ENCODE data around the gene LRRN4CL. TPM values are rescaled to one million over a fixed set of nuclear protein-coding genes. Genes with fewer than 3 reads are reported as not detected.

Gene LRRN4CL
- total RNA-seq, 1 donor from 2014 or later = not detected

DNA sequence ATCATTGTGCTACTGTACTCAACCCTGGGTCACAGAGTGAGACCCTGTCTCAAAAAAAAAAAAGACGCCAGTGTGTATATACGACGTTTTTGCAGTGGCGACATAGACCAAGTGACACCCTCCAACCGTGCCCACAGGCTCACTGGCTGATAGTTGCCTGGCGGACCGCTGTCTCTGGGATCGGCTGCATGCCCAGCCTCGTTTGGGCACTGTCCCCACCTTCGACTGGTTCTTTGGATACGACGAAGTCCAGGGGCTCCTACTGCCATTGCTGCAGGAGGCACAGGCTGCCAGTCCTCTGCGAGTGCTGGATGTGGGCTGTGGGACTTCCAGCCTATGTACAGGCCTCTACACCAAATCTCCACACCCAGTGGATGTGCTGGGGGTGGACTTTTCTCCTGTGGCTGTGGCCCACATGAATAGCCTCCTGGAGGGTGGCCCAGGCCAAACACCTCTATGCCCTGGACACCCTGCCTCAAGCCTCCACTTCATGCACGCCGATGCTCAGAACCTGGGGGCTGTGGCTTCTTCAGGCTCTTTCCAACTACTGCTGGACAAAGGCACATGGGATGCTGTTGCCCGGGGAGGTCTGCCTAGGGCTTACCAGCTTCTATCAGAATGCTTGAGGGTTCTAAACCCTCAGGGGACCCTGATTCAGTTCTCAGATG is 22.9 kb downstream of the LRRN4CL start:
- TF ChIP-seq CTCF (conservative IDR thresholded peaks at IDR 0.05; ENCODE audit: low read depth, low read length) = no peak
- DNase-seq (ENCODE audit: low read depth) = no peak
- H3K4me3 ChIP-seq (ENCODE audit: low read depth, low read length) = peak overlapping the region; percentile 69

DNA sequence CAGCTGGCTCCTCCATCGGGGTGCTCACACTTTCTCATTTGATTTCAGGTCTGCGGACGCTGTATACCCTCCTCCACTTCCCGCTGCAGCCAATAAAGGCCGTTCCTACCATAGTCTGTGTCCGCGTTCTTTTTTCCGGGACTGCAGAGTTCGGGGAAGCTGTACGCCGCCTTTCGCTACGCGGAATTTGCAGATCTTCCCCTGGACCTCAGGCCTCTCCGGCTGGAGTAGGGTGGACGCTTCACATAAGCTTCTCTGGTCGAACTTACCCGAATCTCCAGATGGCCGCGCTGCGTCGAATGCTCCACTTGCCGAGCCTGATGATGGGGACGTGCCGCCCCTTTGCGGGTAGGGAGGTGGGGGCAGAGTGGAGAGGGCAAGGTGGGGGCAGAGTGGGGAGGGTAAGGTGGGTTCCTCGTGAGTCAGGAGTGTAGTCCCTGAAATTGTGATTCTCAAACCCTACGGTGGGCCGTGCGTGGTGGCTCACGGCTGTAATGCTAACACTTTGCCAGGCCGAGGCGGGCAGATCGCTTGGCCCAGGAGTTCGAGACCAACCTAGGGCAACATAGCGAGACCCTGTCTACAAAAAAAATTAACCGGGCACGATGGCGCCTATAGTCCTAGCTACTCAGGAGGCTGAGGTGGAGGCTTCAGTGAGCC is 23.6 kb downstream of the LRRN4CL start:
- no peak for DNase-seq (ENCODE audit: low read depth)
- TF ChIP-seq CTCF (conservative IDR thresholded peaks at IDR 0.05; ENCODE audit: low read depth, low read length) = no peak

DNA sequence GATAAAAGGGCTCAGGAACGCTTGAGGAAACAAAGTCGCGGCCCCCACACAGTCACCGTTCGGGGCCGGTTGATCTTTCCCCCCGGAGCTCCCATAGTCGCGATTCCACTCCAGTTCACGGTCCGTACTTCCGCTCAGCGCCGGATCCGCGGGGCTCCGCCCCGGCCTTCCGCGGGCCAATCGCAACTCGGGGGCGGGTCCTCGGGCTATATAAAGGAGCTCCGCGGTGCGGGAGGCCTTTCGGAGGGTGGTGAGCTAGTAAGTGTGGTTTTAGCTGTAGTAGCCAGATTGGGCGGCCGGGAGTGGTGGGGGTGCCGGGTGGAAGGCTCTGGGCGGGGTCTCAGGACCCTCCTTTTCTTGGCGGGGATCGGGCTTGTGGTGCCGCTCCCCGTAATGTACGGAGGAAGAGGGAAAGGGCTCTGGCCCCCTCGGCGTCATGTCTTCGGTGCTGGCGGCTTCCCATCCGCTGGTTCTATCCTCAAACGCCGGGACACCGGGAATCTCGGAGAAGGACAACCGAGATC is 24.2 kb downstream of the LRRN4CL start, which contains the start of the genes C11orf98 and CSKMT:
TSS of gene C11orf98 (minus strand) at position 136 of the 524 bp plus-strand sequence. CDS start at position 95, 41 bp downstream.
TSS of gene CSKMT (plus strand) at position 238 of the 524 bp plus-strand sequence. CDS start 568 bp downstream, outside the sequence.
- DNase-seq (ENCODE audit: low read depth) = no peak

More for the DNA sequence above, 23.6 kb downstream of the LRRN4CL start:
- peak overlapping the region; percentile 69 for H3K4me3 ChIP-seq (ENCODE audit: low read depth, low read length)

GRCh38 chr11:62664405-62665074 is 24.8 kb downstream of the LRRN4CL start:
- TF ChIP-seq CTCF (conservative IDR thresholded peaks at IDR 0.05; ENCODE audit: low read depth, low read length) = no peak
- no peak for DNase-seq (ENCODE audit: low read depth)
- H3K4me3 ChIP-seq (ENCODE audit: low read depth, low read length) = peak overlapping the region; percentile 69

More for the DNA sequence above, 24.2 kb downstream of the LRRN4CL start, which contains the start of the genes C11orf98 and CSKMT:
- no peak for TF ChIP-seq CTCF (conservative IDR thresholded peaks at IDR 0.05; ENCODE audit: low read depth, low read length)
- H3K4me3 ChIP-seq (ENCODE audit: low read depth, low read length) = peak within 1 kb of the TSS; percentile 69

- no peak for DNase-seq (ENCODE audit: low read depth)
- H3K4me3 ChIP-seq (ENCODE audit: low read depth, low read length) = no peak overlapping the region
- no peak for TF ChIP-seq CTCF (conservative IDR thresholded peaks at IDR 0.05; ENCODE audit: low read depth, low read length)
These were observed 32.4 kb downstream of the LRRN4CL start for GRCh38 chr11:62656796-62657429.

DNA sequence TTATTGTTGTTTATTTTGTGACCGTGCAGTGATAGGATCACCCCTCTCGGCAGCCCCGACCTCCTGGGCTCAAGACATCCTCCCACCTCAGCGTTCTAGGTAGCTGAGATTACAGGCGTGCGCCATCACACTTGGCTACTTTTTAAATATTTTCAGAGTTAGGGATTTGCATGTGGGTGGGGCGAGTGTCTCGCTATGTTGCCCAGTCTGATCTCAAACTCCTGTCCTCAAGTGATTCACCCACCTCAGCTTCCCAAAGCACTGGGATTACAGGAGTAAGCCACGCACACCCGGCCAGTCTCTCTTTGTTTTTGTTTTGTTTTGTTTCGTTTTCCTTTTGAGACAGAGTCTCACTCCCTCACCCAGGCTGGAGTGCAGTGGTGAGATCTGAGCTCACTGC is 35.0 kb downstream of the LRRN4CL start:
- TF ChIP-seq CTCF (conservative IDR thresholded peaks at IDR 0.05; ENCODE audit: low read depth, low read length) = no peak
- no peak for DNase-seq (ENCODE audit: low read depth)
- H3K4me3 ChIP-seq (ENCODE audit: low read depth, low read length) = no peak overlapping the region

Measured in epithelial cell of proximal tubule (primary cell).